HG03439 (cell line): ENCODE results near the gene MAST2.
"Not testable (repeated sequence)": the region's sequence is repeated elsewhere in the genome, so short reads cannot be mapped to it uniquely, and the experiment has no call there.

Experiments used
- ATAC-seq: cut with Tn5 transposase; IDR thresholded peaks from one replicate; pipeline ENCODE4 v1.9.1; 2021; ENCODE audit warnings: mild to moderate bottlenecking, moderate library complexity; ENCODE audit not compliant: unreplicated experiment

MAST2 gene

DNA sequence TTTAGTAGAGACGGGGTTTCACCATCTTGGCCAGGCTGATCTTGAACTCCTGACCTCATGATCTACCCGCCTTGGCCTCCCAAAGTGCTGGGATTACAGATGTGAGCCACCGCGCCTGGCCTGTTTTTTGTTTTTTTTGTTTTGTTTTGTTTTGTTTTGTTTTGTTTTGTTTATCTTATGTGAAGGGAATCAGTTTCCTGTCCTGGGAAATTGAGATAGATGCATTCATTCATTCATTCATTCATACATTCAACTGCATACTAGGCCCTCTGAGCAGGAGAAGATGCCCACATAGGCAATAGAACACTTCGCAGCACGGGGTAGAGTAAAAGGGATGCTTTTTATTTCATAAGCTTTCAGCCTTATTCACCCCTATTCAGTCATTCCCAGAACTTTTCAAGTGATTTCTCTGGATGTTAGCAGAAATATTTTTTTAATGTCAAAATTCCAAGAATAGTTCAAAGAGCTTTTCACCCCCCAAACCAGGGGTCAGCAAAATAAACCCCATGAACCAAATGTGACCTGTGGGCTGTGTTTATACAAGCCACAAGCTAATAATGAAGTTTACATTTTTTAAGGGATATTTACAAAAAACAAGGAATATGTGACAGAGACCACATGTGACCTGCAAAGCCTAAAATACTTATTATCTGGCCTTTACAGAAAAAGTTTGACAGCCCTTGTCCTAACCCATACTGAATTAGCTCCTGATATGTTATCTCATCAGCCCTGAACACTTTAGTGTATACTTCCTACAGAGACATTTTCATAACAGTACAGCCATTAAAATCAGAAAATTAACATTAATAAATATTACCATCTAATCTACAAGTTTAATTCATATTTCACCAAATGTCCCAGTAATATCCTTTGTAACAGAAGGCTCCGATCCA is 127.1 kb downstream of the MAST2 start:
- ATAC-seq, result no peak

DNA sequence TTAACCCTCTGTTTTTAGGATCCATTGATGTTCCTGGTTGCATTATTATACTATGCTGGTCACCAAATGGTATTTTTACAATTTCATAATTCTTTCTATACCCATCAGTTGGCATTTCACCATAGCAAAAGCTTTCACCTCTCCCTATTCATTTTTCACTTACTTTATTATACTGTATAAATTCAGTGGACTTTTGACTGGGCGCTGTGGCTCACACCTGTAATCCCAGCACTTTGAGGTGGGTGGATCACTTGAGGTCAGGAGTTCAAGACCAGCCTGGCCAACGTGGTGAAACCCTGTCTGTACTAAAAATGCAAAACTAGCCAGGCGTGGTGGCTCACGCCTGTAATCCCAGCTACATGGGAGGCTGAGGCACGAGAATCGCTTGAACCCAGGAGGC is 128.8 kb downstream of the MAST2 start:
- ATAC-seq, result not testable (repeated sequence)

DNA sequence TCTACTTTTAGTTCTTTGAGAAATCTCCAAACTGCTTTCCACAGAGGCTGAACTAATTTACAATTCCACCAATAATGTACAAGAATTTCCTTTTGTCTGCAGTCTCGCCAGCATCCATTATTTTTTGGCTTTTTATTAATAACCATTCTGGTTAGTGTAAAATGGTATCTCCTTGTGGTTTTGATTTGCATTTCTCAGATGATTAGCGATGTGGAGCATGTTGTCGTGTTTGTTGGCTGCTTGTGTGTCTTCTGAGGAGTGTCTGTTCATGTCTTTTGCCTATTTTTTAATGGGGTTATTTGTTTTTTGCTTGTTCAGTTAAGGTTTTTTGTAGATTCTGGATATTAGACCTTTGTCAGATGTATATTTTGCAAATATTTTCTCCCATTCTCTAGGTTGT is 131.5 kb downstream of the MAST2 start:
- ATAC-seq, result no peak

DNA sequence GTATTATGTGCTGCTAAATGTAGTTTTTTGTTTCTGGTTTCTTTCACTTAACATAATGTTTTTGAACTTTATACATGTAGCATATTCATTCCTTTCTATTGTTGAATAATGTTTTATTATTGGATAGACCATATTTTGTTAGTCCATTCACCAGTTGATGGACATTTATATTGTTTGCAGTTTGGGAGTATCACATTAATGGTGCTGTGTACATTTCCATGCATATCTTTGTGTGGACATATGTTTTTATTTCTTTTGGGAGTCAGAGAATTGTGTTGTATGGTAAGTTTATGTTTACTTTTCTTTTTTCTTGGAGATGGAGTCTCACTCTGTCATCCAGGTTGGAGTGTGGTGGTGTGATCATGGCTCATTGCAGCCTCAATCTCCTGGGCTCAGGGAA is 134.6 kb downstream of the MAST2 start:
- ATAC-seq, result no peak

DNA sequence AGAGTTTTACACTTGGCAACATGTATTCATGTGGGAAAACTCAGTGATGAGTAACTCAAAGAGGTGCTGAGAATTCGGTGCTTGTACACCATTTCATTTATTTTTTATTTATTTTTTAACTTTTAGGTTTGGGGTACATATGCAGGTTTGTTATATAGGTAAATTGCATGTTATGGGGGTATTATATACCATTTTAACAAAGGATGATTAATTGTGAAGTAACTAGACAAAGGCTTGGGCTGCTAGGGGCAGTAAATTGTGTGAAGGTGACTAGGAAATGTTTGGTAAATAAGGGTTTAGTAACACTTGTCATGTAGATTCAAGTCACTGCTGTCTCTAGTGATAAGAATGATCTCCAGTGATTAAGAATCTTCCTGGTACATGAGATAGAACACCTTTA is 139.0 kb downstream of the MAST2 start:
- no peak for ATAC-seq

DNA sequence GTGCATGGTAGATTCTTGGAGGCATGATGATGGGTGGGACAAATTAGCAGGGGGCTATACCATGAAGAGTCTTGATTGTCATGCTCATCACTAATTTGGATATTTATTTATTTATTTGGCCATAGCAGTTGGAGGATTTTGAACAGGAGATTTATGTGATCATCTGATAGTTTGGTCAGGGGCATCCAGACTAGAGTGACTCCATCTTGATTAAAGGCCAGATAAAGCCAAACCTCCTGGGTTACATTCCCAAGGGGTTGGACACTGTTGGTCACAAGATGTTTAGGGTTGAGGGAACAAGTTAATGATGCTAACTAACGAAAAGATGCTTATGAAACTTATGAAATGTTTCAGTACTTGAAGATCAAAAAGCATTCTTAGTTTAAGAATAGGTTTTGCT is 139.8 kb downstream of the MAST2 start:
- no peak for ATAC-seq

DNA sequence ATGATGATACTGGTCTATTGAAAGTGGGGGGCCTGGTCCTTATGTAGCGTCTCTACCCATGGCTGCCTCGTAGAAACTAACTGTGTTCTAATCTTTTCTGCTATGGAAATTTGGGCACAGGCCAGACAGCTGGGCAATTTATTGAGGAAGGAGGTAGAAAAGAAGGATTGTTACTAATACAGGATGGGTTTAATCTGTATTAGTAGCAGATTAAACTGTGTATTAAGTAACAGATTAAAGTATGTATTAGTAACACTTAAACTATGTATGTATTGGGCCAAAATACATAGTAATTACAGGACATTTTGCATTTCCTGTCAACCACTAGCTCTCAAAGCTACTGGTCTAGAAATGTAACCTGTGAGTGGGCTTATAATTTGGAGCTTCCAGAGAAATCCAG is 142.0 kb downstream of the MAST2 start:
- ATAC-seq, result no peak

DNA sequence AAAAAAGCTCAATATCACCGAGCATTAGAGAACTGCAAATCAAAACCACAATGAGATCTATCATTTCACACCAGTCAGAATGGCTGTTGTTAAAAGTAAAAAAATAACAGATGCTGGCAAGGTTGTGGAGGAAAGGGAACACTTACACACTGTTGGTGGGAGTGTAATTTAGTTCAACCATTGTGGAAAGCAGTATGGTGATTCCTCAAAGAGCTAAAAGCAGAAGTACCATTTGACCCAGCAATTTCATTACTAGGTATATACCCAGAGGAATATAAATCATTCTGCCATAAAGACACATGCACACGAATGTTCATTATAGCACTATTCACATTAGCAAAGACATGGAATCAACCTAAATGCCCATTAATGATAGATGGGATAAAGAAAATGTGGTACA is 146.1 kb downstream of the MAST2 start:
- ATAC-seq, result not testable (repeated sequence)

DNA sequence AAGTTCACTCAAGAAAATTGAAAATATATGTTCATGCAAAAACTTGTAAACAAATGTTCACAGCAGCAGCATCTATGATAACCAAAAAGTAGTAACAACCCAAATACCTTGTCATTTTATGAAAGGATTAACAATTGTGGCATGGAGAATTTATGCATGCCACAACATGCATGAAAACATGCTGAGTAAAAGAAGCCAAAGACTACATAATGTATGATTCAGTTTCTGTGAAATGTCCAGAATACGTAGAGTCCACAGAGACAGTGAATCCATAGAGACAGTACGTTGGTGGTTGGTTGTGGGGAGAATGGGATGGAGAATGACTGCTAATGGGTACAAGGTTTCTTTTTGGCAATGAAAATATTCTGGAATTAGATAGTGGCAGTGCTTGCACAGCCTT is 148.7 kb downstream of the MAST2 start:
- no peak for ATAC-seq

DNA sequence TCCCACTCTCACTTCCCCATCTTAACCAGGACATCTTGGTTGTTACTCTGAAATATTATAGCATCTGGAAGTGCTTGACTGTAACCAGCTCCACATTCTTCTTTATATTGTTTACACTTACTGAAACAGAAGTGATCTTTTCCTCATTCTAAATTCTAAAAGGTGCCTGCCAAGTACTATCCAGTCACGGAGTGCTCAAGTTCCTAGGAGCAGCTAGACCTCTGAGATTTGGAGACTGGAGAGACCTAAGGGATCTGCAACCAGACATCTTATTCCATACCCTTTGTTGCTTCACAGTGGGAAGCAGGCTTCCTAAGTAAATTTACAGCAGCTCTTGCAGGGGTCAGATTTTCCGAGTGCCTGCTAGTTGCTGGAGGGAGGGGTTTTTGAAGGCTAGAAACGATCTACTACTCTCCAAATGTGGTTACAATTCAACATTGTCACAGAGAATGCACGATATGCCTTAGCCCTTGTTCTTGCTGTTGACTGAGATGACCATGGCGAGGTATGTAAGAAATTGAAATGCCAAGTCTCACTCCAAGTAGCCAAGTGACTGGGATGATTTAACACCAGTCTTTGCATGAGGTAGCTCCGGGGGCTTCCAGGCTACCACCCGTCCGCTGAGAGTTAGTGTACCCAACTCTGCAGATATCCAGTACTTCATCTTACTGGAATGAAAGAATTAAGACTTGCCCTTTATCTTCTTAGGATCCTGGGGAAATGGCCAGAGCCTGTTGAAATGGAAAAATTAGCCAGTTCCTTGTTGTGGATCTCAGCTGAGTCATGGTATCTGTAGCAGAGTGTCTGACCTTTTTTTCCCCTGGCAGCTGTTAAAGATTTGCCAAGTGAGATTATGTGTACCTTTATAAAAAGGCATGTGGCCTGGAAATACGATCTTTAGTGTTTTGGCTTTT is 150.8 kb downstream of the MAST2 start:
- ATAC-seq, result no peak

DNA sequence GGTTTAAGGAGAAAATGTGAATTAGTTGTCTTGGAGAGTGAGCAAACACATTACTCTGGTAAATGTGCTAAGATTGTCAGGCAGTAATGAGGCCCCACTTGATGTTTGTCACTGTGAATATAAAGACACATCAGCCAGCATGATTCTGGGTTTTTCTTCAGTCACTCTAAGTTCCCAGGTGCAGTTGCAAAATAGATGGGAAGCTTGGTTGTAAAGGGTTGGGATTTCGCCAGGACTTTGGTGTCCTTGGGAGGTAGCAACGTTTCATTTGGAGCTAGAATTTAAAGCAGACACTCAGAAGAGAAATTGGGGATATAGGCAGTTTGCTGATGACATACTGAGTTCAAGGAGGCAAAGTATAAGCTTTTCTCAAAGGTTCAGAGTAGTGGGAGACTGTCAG is 154.3 kb downstream of the MAST2 start:
- ATAC-seq, result no peak

DNA sequence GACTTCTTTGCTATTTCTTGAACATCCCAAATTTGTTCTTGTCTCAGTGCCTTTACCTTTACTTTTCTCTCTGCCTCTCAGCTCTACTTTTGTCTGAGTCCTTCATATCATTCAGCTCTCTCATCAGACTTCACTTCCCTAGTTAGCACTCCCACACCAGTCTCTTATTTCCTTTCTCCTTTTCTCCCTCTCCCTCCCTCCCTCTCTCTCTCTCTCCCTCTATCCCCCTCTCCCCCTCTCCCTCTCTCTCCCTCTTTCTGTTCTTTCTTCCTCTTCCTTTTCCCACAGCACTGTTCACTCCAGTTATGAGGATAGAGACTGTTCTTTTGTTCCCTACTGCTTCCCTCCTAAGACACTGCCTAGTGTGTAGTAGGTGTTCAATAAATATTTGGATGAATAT is 154.9 kb downstream of the MAST2 start:
- ATAC-seq, result no peak

DNA sequence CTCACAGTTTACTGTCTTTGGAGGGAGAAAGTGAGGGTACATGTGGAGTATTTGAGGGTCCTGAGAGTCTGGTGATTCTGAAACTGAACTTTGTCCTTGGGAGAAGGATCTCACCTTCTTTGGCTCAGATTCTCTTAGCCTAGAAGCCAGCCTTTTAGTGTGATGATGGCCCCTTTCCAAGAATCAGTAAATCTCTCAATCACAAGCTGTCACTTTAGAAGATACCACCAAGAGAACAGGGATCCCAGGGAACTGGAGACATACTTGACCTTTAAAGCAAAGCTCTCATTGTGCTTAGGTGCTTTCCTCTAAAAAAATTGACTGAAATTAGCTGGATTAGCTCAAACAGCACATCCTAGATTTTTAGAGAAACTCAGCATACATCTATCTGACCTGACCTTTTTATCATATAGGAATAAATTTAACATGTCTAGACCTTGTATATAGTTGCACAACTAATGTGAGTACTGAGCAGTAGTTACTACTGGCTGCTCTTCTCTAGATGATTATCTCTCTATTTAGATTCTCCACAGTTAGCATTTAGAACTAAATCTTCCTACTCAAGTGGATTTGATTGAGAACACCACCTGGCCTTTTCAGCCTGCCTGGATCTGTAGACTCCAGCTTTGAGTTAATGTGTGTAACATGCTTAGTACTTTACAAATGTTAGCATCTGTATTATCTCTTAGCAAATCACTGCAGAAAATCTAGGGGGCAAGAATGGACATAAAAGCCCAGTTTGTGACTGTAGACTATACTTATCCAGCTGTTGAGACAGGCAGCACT is 157.7 kb downstream of the MAST2 start:
- no peak for ATAC-seq

DNA sequence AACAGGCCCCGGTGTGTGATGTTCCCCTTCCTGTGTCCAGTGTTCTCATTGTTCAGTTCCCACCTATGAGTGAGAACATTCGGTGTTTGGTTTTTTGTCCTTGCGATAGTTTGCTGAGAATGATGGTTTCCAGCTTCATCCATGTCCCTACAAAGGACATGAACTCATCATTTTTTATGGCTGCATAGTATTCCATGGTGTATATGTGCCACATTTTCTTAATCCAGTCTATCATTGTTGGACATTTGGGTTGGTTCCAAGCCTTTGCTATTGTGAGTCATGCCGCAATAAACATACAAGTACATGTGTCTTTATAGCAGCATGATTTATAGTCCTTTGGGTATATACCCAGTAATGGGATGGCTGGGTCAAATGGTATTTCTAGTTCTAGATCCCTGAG is 158.5 kb downstream of the MAST2 start:
- not testable (repeated sequence) for ATAC-seq

DNA sequence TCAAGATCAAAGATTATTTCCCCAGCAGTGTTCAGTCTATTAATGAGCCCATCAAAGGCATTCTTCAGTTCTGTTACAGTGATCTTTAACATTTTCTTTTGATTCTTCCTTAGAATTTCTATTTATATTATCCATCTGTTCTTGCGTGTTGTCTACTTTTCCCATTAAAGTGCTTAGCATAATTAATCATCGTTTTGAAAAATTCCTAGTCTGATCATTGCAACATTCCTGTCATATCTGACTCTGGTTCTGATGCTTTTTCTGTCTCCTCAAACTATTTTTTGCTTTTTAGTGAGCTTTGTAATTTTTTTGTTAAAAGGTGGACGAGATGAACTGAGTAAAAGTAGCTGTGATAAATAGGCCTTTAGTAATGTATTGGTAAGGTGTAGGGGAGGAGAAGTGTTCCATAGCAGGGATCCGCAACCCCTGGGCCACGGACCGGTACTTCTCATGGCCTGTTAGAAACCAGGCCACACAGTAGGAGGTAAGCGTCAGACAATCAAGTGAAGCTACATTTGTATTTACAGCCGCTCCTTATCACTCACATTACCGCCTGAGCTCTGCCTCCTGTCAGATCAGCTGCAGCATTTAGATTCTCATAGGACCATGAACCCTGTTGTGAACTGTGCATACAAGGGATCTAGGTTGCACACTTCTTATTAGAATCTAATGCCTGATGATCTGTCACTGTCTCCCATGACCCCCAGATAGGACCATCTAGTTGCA is 165.7 kb downstream of the MAST2 start:
- no peak for ATAC-seq

DNA sequence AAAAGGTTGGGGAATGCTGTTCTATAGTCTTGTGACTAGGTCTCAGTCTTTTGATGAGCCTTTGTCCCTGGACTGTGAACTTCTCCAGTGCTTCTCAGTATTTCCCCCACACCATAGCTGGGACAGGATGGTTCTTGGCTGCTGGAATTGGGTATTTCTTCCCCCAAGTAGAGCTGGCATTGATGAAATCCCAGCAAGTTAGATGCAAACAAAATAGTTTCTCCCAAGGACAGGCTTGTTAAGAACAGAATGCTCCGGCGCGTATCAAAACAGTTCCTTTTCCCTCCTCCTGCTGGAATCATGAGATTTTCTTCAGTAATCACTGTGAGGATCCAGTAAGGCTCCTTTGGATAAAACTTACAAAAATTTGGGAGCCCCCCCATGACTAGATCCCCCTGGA is 166.5 kb downstream of the MAST2 start:
- ATAC-seq, result no peak

DNA sequence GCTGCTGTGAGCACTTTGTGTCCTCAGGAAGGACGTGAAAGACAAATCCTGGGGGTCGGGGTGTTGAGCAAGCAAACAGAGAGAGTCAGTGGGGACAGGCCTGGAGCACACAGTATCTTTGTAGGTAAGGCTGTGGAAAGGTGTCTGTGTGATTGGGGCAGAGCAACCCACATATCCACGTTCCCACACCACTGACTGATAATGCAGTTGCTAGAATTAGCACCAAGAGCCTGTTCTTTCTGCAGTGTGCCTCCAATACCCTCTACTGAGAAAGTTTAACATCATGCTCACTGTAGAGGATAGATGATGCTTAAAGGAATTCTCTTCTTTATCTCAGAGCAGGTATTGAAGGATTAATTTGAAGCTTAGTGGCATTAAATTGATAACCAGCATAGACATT is 167.9 kb downstream of the MAST2 start:
- ATAC-seq, result no peak

DNA sequence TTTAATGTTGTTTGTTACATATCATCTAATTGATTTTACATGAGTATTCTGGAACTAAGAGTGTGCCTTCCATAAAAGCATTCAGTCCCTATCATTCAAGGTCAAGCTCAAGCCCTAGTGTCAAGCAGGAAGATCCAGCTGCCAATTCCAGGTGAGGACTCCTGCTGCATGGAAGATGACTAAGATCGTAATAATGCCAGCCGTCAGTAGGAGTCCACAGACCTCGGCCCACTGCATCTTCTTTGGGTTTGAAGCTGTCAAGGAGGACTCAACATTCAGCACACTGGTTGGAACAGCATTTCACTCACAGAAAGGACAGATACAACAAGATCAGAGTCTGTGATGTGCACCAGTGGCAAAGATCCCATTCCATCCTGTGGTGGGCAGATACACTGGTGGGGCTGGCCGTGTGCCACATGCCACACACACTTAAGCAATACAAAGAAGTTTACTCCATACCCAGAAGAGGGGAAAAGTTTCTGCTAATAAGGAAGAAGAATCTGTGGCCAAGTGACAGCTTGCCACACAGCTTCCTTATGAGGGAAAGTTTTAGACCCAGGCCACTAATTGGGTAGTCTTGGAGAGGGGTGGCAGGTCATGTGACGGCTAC is 168.6 kb downstream of the MAST2 start:
- no peak for ATAC-seq

DNA sequence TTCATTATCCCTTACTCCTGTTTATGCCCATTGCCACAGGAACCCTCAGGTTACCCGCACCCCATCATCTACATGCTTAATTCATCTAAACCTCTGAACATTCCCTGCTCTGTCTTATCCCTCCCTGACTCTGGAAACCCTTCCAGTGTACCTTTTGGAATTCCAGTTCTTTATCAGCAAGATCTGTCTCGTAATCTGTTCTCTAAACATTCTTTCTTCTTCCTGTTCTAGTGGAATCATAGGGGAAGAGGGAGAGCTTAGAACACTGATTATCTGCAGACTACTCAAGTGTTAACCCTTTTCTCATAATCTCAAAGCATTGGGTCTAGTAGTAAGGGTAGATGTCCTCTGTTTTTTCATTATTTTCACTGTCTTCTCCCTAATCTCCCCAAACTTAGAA is 169.2 kb downstream of the MAST2 start:
- no peak for ATAC-seq

DNA sequence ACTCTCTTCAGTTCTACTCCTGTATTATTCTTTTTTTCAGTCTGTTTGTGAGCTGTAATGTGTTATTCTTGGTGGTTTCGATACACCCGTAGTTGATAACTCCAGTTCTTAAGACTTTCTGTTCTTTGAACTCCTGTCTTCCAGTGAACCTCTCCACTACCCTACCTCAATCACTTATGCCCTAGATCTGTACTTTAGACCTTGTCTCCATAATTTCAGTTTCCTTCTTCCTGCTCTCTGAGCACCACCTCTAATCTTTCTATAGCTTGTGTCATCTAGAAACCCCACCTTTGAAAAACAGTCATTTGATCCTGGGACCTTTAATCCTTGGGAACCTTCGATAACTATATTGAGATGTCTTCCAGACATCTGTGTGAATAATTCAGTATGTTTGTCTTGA is 169.7 kb downstream of the MAST2 start:
- ATAC-seq, result no peak
